ENCODE data around the gene ARHGAP8. TPM values are rescaled to one million over a fixed set of nuclear protein-coding genes. Genes with fewer than 3 reads are reported as not detected.

The ARHGAP8 gene
- total RNA-seq, 3 donors from 2014 or later: 25.0 to 74.6 (median 43.7) TPM

DNA sequence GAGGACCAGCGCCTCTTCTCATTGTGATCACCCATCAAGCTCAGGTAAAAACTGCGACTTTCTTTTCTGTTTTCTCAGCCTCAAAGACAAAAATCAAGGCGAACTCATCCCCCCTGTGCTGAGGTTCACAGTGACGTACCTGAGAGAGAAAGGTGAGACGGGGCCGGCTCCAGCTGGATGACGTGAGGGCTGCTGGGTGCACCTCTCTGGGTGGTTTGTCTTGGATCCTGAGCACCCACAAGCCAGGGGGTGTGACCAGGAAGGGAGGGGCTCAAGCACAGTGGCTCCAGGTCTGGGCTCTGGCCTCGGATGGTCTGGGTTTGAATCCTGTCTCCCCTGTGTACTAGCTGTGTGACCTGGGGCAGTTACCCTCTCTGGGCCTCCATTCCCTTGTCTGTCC lies 92.8 kb downstream of the ARHGAP8 start:
- ATAC-seq (no peak), DNase-seq (no peak)
- TF ChIP-seq, protein P1, sequence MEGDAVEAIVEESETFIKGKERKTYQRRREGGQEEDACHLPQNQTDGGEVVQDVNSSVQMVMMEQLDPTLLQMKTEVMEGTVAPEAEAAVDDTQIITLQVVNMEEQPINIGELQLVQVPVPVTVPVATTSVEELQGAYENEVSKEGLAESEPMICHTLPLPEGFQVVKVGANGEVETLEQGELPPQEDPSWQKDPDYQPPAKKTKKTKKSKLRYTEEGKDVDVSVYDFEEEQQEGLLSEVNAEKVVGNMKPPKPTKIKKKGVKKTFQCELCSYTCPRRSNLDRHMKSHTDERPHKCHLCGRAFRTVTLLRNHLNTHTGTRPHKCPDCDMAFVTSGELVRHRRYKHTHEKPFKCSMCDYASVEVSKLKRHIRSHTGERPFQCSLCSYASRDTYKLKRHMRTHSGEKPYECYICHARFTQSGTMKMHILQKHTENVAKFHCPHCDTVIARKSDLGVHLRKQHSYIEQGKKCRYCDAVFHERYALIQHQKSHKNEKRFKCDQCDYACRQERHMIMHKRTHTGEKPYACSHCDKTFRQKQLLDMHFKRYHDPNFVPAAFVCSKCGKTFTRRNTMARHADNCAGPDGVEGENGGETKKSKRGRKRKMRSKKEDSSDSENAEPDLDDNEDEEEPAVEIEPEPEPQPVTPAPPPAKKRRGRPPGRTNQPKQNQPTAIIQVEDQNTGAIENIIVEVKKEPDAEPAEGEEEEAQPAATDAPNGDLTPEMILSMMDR (IDR thresholded peaks at IDR 0.05): no peak
- intact Hi-C loops (cut with DNase I, micrococcal nuclease): no loop called here
- Histone ChIP-seq H3K4me3 (no peak overlapping the region), H3K36me3 (ENCODE audit: low read depth) (no peaks in the 10 kb centered on the region), H3K4me1 (ENCODE audit: low read depth) (no peaks in the 10 kb centered on the region), H3K9me3 (peaks cover 6% of the 10 kb centered on the region)

DNA sequence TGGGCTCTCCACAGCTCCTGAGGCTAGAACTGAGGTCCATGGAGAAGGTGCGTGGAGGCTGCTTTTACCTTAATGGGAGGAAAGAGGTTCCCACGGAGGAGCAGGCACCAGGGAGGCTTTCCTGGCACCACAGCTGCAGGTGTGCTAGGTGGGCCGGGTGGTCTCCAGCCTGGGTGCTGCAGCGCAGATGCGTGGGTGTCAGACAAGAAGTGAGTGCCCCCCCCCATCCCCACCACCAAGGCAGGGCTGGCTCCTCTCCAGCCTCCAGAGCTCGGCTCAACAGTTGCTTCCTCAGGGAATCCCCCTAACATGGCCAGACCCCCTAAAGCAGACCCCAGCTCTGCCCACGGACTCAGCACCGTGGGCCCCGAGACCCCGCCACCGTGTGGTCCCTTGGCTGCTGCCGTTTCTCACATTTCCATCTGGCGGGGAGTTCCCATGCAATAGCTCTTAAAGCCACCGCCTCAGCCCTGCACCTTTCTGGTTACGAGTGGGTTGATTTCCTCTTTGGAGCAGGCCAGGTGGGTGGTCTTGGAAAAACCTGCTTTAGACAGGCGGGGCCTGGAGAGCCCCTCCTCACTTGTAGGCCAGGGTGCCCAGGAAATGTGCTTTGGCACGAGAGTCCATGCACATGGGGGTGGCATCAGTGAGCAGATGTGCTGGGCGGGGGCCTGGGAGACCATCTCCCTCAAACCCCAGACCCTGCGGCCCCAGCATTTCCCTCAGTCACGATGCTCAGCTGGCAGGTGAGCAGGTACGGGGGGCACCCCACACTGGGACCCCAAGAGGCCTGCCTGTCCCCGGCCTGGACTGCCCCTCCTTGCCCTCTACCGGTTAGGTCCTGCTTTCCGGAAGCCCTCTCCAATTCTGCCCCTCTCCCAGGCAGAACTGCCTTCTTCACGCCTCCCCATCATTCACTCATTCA lies 93.7 kb downstream of the ARHGAP8 start:
- DNase-seq: no peak
- H3K4me1 ChIP-seq (ENCODE audit: low read depth): no peaks in the 10 kb centered on the region

DNA sequence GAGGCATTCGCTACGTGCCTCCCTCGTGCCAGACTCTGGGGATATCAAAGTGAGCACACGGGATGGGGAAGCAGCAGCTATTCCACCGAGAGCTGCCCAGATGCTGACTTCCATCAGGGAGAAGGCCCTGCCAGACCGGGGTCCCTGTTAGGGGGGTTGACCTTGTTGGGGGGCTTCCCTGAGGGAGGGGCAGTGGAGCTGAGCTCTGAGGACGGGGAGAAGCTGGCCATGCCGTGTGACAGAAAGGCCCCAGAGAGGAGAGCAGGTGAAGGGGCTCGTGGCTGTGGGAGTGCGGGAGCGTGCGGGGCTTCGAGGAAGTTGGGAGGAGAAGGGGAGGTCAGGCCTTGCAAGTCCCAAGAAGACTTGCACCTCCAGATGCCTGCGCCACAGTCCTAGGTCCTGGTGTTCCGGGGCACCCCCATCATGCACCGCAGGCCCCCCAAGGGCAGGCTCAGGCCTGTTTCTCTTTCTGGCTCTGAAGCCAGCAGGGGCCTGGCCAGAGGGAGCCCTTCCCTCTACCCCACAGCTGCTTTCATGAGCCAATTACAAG lies 94.4 kb downstream of the ARHGAP8 start:
- no peak for DNase-seq
- intact Hi-C loops (cut with DNase I, micrococcal nuclease): no loop called here
- no peak overlapping the region for H3K4me3 ChIP-seq
- no peaks in the 10 kb centered on the region for H3K4me1 ChIP-seq (ENCODE audit: low read depth)
- ATAC-seq: no peak
- no peaks in the 10 kb centered on the region for H3K36me3 ChIP-seq (ENCODE audit: low read depth)
- TF ChIP-seq, protein P1 (IDR thresholded peaks at IDR 0.05): no peak
- peaks cover 6% of the 10 kb centered on the region for H3K9me3 ChIP-seq

More for the DNA sequence above, 93.7 kb downstream of the ARHGAP8 start:
- Histone ChIP-seq H3K9me3 (peaks cover 6% of the 10 kb centered on the region), H3K36me3 (ENCODE audit: low read depth) (no peaks in the 10 kb centered on the region), H3K4me3 (no peak overlapping the region)
- intact Hi-C loops (cut with DNase I, micrococcal nuclease): no loop called here
- TF ChIP-seq, protein P1 (IDR thresholded peaks at IDR 0.05): no peak
- ATAC-seq: no peak

DNA sequence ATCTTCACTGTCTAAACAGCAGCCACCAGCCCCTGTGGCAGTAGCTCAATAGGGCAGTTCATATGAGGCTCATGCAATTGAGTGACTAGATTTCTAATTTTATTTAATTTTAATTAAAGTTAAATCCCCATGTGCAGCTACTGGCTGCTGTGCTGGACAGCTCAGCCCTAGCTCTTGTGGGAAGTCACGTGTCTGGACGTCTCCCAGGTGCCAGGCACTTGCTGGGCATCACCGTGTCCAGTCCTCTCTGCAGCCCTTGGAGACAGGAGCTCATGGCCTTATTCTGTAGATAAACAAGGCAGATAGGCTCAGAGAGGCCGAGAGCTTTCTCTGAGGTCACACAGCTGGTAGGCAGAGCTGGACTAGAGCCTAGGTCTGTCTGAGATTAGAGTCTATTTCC lies 95.0 kb downstream of the ARHGAP8 start:
- Histone ChIP-seq H3K4me3 (no peak overlapping the region), H3K4me1 (ENCODE audit: low read depth) (no peaks in the 10 kb centered on the region), H3K9me3 (peaks cover 6% of the 10 kb centered on the region), H3K36me3 (ENCODE audit: low read depth) (no peaks in the 10 kb centered on the region)
- DNase-seq (no peak), ATAC-seq (no peak)
- TF ChIP-seq, protein P1 (IDR thresholded peaks at IDR 0.05): no peak
- intact Hi-C loops (cut with DNase I, micrococcal nuclease): no loop called here

DNA sequence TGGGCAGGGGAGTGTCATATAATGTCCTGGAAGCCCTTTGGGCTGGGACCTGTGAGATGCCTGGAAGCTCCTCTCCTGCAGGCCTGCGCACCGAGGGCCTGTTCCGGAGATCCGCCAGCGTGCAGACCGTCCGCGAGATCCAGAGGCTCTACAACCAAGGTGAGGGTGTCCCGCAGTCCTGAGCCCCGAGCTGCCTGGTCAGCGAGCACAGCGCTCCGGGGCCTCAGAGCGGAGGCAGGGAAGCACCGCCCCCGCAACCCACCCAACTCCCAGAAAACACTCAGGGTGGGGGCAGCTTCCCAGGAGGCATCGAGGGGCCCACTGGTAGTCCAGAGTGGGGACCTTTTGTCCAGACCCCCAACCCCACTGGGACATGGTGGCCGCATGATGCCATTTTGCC lies 95.5 kb downstream of the ARHGAP8 start:
- Histone ChIP-seq H3K4me3 (no peak overlapping the region), H3K9me3 (peaks cover 6% of the 10 kb centered on the region), H3K4me1 (ENCODE audit: low read depth) (no peaks in the 10 kb centered on the region), H3K36me3 (ENCODE audit: low read depth) (no peaks in the 10 kb centered on the region)
- intact Hi-C loops (cut with DNase I, micrococcal nuclease): no loop called here
- ATAC-seq (no peak), DNase-seq (no peak)
- TF ChIP-seq, protein P1 (IDR thresholded peaks at IDR 0.05): no peak
